K562 (cell line): Measurements from ENCODE around the gene PPP6R3. TPM values are rescaled to one million over a fixed set of nuclear protein-coding genes. Genes with fewer than 3 reads are reported as not detected.

Source experiments
- ATAC-seq: fragments of 200-7000 bp; cut with Tn5 transposase; 3 replicates; pipeline ENCODE4 v1.9.1; 2020; ENCODE audit warnings: moderate library complexity
- Bru-seq: library from RNA; stranded (reverse); fragments of 400-500 nt; gene quantifications from one replicate; lab custom pipeline; 2021; lab: Mats Ljungman, UMichigan
- BruChase-seq, 2 experiments: library from RNA; stranded (reverse); fragments of 400-500 nt; gene quantifications; one replicate each; lab custom pipeline; 2021; lab: Mats Ljungman, UMichigan
- BruUV-seq: library from RNA; stranded (reverse); fragments of 400-500 nt; replicated peaks from 2 replicates; lab custom pipeline; 2021; lab: Mats Ljungman, UMichigan
- CTCF ChIA-PET: fragments of 300-600 bp; formaldehyde crosslinking; extraction: SDS; loops from one replicate; lab custom pipeline; 2021; ENCODE audit warnings: low intra/inter-chr PET ratio; lab: Yijun Ruan, JAX
- POLR2A ChIA-PET: fragments of 300-600, 350-650 bp; sonication (Branson Sonifier 250); formaldehyde crosslinking; extraction: SDS; loops from one replicate; lab custom pipeline; 2021; ENCODE audit warnings: antibody characterized with exemption, inconsistent platforms; lab: Yijun Ruan, JAX
- DNase-seq, 4 experiments: peaks; one replicate each; pipeline versions ENCODE4 v3.0.0 to v3.0.0-alpha.2; 2011 to 2018; ENCODE audit warnings: low spot score in 3 of 4, mixed read lengths in 3 of 4; ENCODE audit errors: extremely low read depth in 1 of 4
- FAIRE-seq: peaks from 2 replicates; lab custom pipeline; 2011; peaks lifted over from hg19 to GRCh38; lab: Jason Lieb, UNC
- H2AFZ ChIP-seq: 2 replicates; pipeline ENCODE4 v1.6.0; 2011; ENCODE audit warnings: low read depth, low read length, control low read depth, inconsistent platforms
- H3K27ac ChIP-seq: fragments of 200-600 bp; 3 replicates; pipeline ENCODE4 v1.8.0; 2011; ENCODE audit warnings: low read depth, mild to moderate bottlenecking, control low read depth, inconsistent platforms, low read length, moderate library complexity, mixed read lengths; ENCODE audit errors: extremely low read depth
- H3K27me3 ChIP-seq, 2 experiments: fragments of 300-600 bp in 1 of 2; 2 replicates in 1 of 2; 3 replicates in 1 of 2; pipeline versions ENCODE4 v1.6.0 to v1.8.0; 2011; ENCODE audit warnings: inconsistent platforms in 2 of 2, low read length in 2 of 2, mild to moderate bottlenecking in 1 of 2, mixed read lengths in 1 of 2, moderate library complexity in 1 of 2; ENCODE audit not compliant: control insufficient read depth in 2 of 2, insufficient read depth in 2 of 2
- H3K36me3 ChIP-seq: fragments of 300-600 bp; 3 replicates; pipeline ENCODE4 v1.8.0; 2011; ENCODE audit warnings: mild to moderate bottlenecking, low read length, inconsistent platforms; ENCODE audit not compliant: control insufficient read depth, insufficient read depth
- H3K4me1 ChIP-seq, 2 experiments: fragments of 200-600 bp in 1 of 2; replicated peaks in 1 of 2; 2 replicates in 1 of 2; 3 replicates in 1 of 2; pipeline versions ENCODE4 v1.5.1 to v1.8.0; 2011; ENCODE audit warnings: inconsistent platforms in 2 of 2, low read length in 2 of 2, mild to moderate bottlenecking in 1 of 2, mixed read lengths in 1 of 2, moderate library complexity in 1 of 2; ENCODE audit not compliant: control insufficient read depth in 2 of 2, insufficient read depth in 2 of 2
- H3K4me2 ChIP-seq: 2 replicates; pipeline ENCODE4 v1.6.1; 2011; ENCODE audit warnings: low read length, control low read depth, inconsistent platforms, mixed read lengths; ENCODE audit not compliant: insufficient read depth
- H3K4me3 ChIP-seq: fragments of 200-600 bp; sonication (generic), shearing (Covaris generic); 2 replicates; pipeline ENCODE4 v1.5.1; 2016; ENCODE audit warnings: control low read depth, inconsistent platforms
- H3K79me2 ChIP-seq: fragments of 200-600 bp; 3 replicates; pipeline ENCODE4 v1.8.0; 2011; ENCODE audit warnings: low read length, inconsistent platforms; ENCODE audit not compliant: control insufficient read depth, insufficient read depth
- H3K9ac ChIP-seq, 2 experiments: 2 replicates each; pipeline versions ENCODE4 v1.6.0 to v1.6.1; 2011; ENCODE audit warnings: low read depth in 2 of 2, low read length in 2 of 2, control low read depth in 1 of 2, inconsistent platforms in 1 of 2, mild to moderate bottlenecking in 1 of 2, mixed read lengths in 1 of 2; ENCODE audit not compliant: insufficient read depth in 1 of 2
- H3K9me1 ChIP-seq: one replicate; pipeline ENCODE4 v1.6.0; 2011; ENCODE audit warnings: inconsistent platforms, mild to moderate bottlenecking, low read length, moderate library complexity; ENCODE audit not compliant: control insufficient read depth, insufficient read depth
- H3K9me3 ChIP-seq: replicated peaks from 2 replicates; pipeline ENCODE4 v1.5.1; 2011; ENCODE audit warnings: low read depth, low read length, inconsistent platforms; ENCODE audit not compliant: control insufficient read depth, insufficient read depth
- H4K20me1 ChIP-seq: replicated peaks from 2 replicates; pipeline ENCODE4 v1.6.1; 2011; ENCODE audit warnings: low read length, inconsistent platforms, mixed read lengths; ENCODE audit not compliant: control insufficient read depth, insufficient read depth
- CHD1 ChIP-seq: fragments of 200-600 bp; sonication (generic); IDR thresholded peaks from one replicate; pipeline ENCODE4 v1.6.1; 2012; ENCODE audit warnings: mild to moderate bottlenecking, moderate library complexity, low read length, inconsistent platforms
- GATAD2B ChIP-seq: fragments of 450-650 bp; IDR thresholded peaks from 2 replicates; pipeline ENCODE4 v1.6.1; 2017; ENCODE audit warnings: mild to moderate bottlenecking, borderline replicate concordance
- HES1 ChIP-seq: fragments of 450-650 bp; IDR thresholded peaks from 2 replicates; pipeline ENCODE4 v1.6.1; 2016; ENCODE audit warnings: low read depth, mild to moderate bottlenecking, moderate library complexity
- HMGXB4 ChIP-seq: sonication (generic); formaldehyde crosslinking; IDR thresholded peaks from 2 replicates; pipeline ENCODE4 v1.8.1; 2023; ENCODE audit warnings: mild to moderate bottlenecking, missing genetic modification reagents
- KDM5B ChIP-seq: fragments of 200-600 bp; sonication (generic); IDR thresholded peaks from 2 replicates; pipeline ENCODE4 v1.6.1; 2012; ENCODE audit warnings: low read depth, mild to moderate bottlenecking, moderate library complexity, low read length, control low read depth, inconsistent platforms; ENCODE audit not compliant: insufficient replicate concordance
- RBM25 ChIP-seq: fragments of 200-400 bp; formaldehyde crosslinking; IDR thresholded peaks from 2 replicates; pipeline ENCODE4 v1.6.1; 2018; ENCODE audit warnings: low read length, low read depth, moderate library complexity; ENCODE audit not compliant: severe bottlenecking
- SIN3B ChIP-seq: fragments of 450-650 bp; IDR thresholded peaks from 2 replicates; pipeline ENCODE4 v1.6.1; 2017; ENCODE audit warnings: low read depth, mild to moderate bottlenecking, moderate library complexity
- SIX5 ChIP-seq, 2 experiments: IDR thresholded peaks; 2 replicates each; pipeline ENCODE4 v1.6.1; 2011; ENCODE audit warnings: low read length in 2 of 2, borderline replicate concordance in 1 of 2, low read depth in 1 of 2, mild to moderate bottlenecking in 1 of 2, moderate library complexity in 1 of 2; ENCODE audit not compliant: insufficient read depth in 1 of 2
- TAF1 ChIP-seq: IDR thresholded peaks from 2 replicates; pipeline ENCODE4 v1.6.1; 2011; ENCODE audit warnings: mild to moderate bottlenecking, low read length, moderate library complexity; ENCODE audit not compliant: insufficient read depth, control insufficient read depth, severe bottlenecking; ENCODE audit errors: extremely low read depth
- TAF7 ChIP-seq: fragments of 450-650 bp; IDR thresholded peaks from 2 replicates; pipeline ENCODE4 v1.6.1; 2016; ENCODE audit warnings: missing genetic modification characterization, missing compliant biosample characterization
- TEAD1 ChIP-seq, 2 experiments: fragments of 450-650 bp in 1 of 2; sonication (generic) in 1 of 2; formaldehyde crosslinking; IDR thresholded peaks; 2 replicates each; pipeline versions ENCODE4 v1.4.0 to v1.8.0; 2020 to 2022; ENCODE audit warnings: mild to moderate bottlenecking in 2 of 2, missing genetic modification reagents in 1 of 2
- ZNF12 ChIP-seq: sonication (generic); formaldehyde crosslinking; IDR thresholded peaks from 2 replicates; pipeline ENCODE4 v1.4.0; 2020; ENCODE audit warnings: mild to moderate bottlenecking, missing genetic modification reagents
- ZNF77 ChIP-seq: fragments of 250-450 bp; sonication (Bioruptor Pico); IDR thresholded peaks from 2 replicates; pipeline ENCODE4 v1.5.0; 2020
- WGBS: fragments of 100-300 bp; shearing (Covaris generic); methylation state at CpG from one replicate; pipeline ENCODE4 v1.1.6; 2016; ENCODE audit warnings: low coverage, mixed read lengths; ENCODE audit not compliant: insufficient coverage; ENCODE audit errors: missing lambda C conversion rate; 5-methylcytosine and 5-hydroxymethylcytosine counted together
- in situ Hi-C: fragments of 300-500 bp; cut with MboI; formaldehyde crosslinking; loops from 4 replicates; pipeline ENCODE4 v1.15.0; 2018; ENCODE audit warnings: inconsistent platforms, mixed read lengths
- intact Hi-C: fragments of 100-400 bp; cut with micrococcal nuclease; formaldehyde crosslinking; loops from 2 replicates; pipeline ENCODE4 v1.14.2; 2022
- long read RNA-seq, 3 experiments: library from polyadenylated mRNA in 2 of 3; library from RNA in 1 of 3; unstranded in 2 of 3; stranded (forward) in 1 of 3; transcript quantifications; one replicate each; pipeline ENCODE4 v2.0.0, GENCODE V29; 2019 to 2022
- polyA minus RNA-seq, 3 experiments: library from RNA; depleted of rRNA, polyadenylated mRNA; stranded (reverse); fragments of >200 nt; gene quantifications; 2 replicates each; pipeline ENCODE4 v1.2.3, GENCODE V29; 2011
- polyA plus RNA-seq, 8 experiments: library from polyadenylated mRNA; depleted of rRNA in 4 of 8; stranded (reverse) in 5 of 8; unstranded in 3 of 8; fragments of >200 nt; fragmentation: Nextera tagmentation in 2 of 8; fragmentation: Illumina TruSeq in 1 of 8; extraction: Ambion mirVana in 2 of 8; extraction: Trizol in 1 of 8; gene quantifications; 2 replicates each; pipeline versions ENCODE4 v1.2.1 to v1.2.3, GENCODE V29; 2011 to 2014; ENCODE audit warnings: inconsistent platforms in 1 of 8, missing spikeins in 1 of 8
- total RNA-seq, 7 experiments: library from RNA; depleted of rRNA in 6 of 7; stranded (reverse); fragments of >200 nt in 6 of 7; fragmentation: Illumina TruSeq in 2 of 7; extraction: Trizol in 2 of 7; gene quantifications; 2 replicates each; pipeline versions ENCODE4 v1.2.1 to v1.2.3, GENCODE V29; 2011 to 2021; ENCODE audit warnings: low replicate concordance in 1 of 7

The PPP6R3 gene
- total RNA-seq (2011; cell fraction: chromatin; rRNA removed; ENCODE audit: low replicate concordance): 136 and 375 TPM in 2 replicates
- total RNA-seq (2011; cell fraction: nucleolus; rRNA removed): 57.0 and 86.1 TPM in 2 replicates
- total RNA-seq (2011; cell fraction: nucleoplasm; rRNA removed): 132 and 147 TPM in 2 replicates
- 96.1 and 103 TPM in 2 replicates for total RNA-seq (2014; rRNA removed)
- total RNA-seq (2014; rRNA removed; fragmentation: Illumina TruSeq; extraction: Trizol): 110 and 132 TPM in 2 replicates
- total RNA-seq (2015; rRNA removed; fragmentation: Illumina TruSeq; extraction: Trizol): 111 and 117 TPM in 2 replicates
- 90.3 and 91.2 TPM in 2 replicates for total RNA-seq (2021)
- polyA plus RNA-seq (2011; rRNA removed): 58.4 and 75.6 TPM in 2 replicates
- 25.4 and 35.3 TPM in 2 replicates for polyA plus RNA-seq (2011; cell fraction: cytosol; rRNA removed)
- 95.8 and 111 TPM in 2 replicates for polyA plus RNA-seq (2011; cell fraction: nucleus; rRNA removed)
- 45.4 and 55.1 TPM in 2 replicates for polyA plus RNA-seq (2012)
- polyA plus RNA-seq (2014; fragmentation: Illumina TruSeq; extraction: Trizol): 69.1 and 80.6 TPM in 2 replicates
- 10 to 100 TPM; 20.3 to 32.5 TPM for polyA plus RNA-seq (2014; fragmentation: Nextera tagmentation; extraction: Ambion mirVana)
- 46.7 and 48.4 TPM in 2 replicates for polyA plus RNA-seq (2014; rRNA removed)
- 179 and 197 TPM in 2 replicates for polyA minus RNA-seq (2011; rRNA and poly(A)+ RNA removed)
- polyA minus RNA-seq (2011; cell fraction: cytosol; rRNA and poly(A)+ RNA removed): 67.2 and 87.0 TPM in 2 replicates
- polyA minus RNA-seq (2011; cell fraction: nucleus; rRNA and poly(A)+ RNA removed): 114 and 187 TPM in 2 replicates
- Bru-seq, nascent RNA: percentile 90 among the genes with signal in this experiment
- percentile 95 among the genes with signal in this experiment for BruChase-seq, experiment 1, labeled RNA remaining after a 2-hour chase
- BruChase-seq, experiment 2, labeled RNA remaining after a 6-hour chase: percentile 95 among the genes with signal in this experiment
- long read RNA-seq, experiment 1, full-length matches to known transcripts: 6 of 117 reads
- long read RNA-seq, experiment 1, partial matches to known transcripts: 54 of 117 reads
- long read RNA-seq, experiment 1, other reads (novel, unspliced or antisense): 57 of 117 reads
- long read RNA-seq, experiment 2, partial matches to known transcripts: 2 of 31 reads
- long read RNA-seq, experiment 2, other reads (novel, unspliced or antisense): 29 of 31 reads
- long read RNA-seq, experiment 3, partial matches to known transcripts: 2 of 22 reads
- long read RNA-seq, experiment 3, other reads (novel, unspliced or antisense): 19 of 22 reads

- FAIRE-seq (peak; percentile 44), DNase-seq (peak in 2 of 4 experiments; percentile 59 to 68), ATAC-seq (peak; percentile 44)
- WGBS: under 1% methylated on average over 52 of the region's 92 CpGs
- Histone ChIP-seq H3K36me3 (peaks cover 21% of the 10 kb centered on the region; the same call in 2 of the 3 replicates), H3K27ac (peak within 1 kb of the TSS; percentile 86), H3K4me3 (peak within 1 kb of the TSS; percentile 62), H3K9ac (peak within 1 kb of the TSS; percentile 77 to 98), H2AFZ (peak within 1 kb of the TSS; percentile 96), H3K27me3 (no peaks in the 10 kb centered on the region), H4K20me1 (peaks cover 43% of the 10 kb centered on the region), H3K4me2 (peak within 1 kb of the TSS; percentile 92), H3K79me2 (peaks cover 54% of the 10 kb centered on the region), H3K4me1 (peaks cover 6 to 19% of the 10 kb centered on the region in 2 experiments; a peak in 4 of 5 replicates), H3K9me3 (no peaks in the 10 kb centered on the region), H3K9me1 (no peaks in the 10 kb centered on the region)
- BruUV-seq: no TSS peak
- POLR2A ChIA-PET: interaction anchor here (0.7 to 1.5 kb wide), 6 partner anchors 7 to 163 kb away, joined by 3 to 5 read pairs (median 4); no protein-coding TSS in a partner anchor
- CTCF ChIA-PET: no interaction called here
- intact Hi-C loops (no loop called here), in situ Hi-C loops (no loop called here)
- TF ChIP-seq ZNF77 (CRISPR knock-in tag) (no peak), CHD1 (peak; percentile 48), SIX5 (IDR thresholded peaks at IDR 0.05; ENCODE audit: borderline replicate concordance in 1 of 2, insufficient read depth in 1 of 2, low read depth in 1 of 2, low read length in 2 of 2) (no peak), TAF1 (peak; percentile 30), TEAD1 (CRISPR knock-in tag; IDR thresholded peaks at IDR 0.05) (peak in 1 of 2 experiments; percentile 93; a peak in 2 of 4 replicates), ZNF12 (no peak), HMGXB4 (peak; percentile 91; the same call in 1 of the 2 replicates), SIN3B (peak; percentile 76), RBM25 (peak; percentile 45), GATAD2B (0 out of 2 replicates have a peak, but pooled peaks have one; percentile 53), HES1 (no peak), KDM5B (peak; percentile 66), TAF7 (tag) (no peak)
Observed at GRCh38 chr11:68460741-68461574, at the start of gene PPP6R3. Gene PPP6R3, plus strand, starts transcription at chr11:68460752. Its CDS starts 76,913 bp downstream, at chr11:68537665.
